Measurements from ENCODE around the gene C11orf91.
"Not testable (repeated sequence)": the region's sequence is repeated elsewhere in the genome, so short reads cannot be mapped to it uniquely, and the experiment has no call there.

C11orf91 gene

DNA sequence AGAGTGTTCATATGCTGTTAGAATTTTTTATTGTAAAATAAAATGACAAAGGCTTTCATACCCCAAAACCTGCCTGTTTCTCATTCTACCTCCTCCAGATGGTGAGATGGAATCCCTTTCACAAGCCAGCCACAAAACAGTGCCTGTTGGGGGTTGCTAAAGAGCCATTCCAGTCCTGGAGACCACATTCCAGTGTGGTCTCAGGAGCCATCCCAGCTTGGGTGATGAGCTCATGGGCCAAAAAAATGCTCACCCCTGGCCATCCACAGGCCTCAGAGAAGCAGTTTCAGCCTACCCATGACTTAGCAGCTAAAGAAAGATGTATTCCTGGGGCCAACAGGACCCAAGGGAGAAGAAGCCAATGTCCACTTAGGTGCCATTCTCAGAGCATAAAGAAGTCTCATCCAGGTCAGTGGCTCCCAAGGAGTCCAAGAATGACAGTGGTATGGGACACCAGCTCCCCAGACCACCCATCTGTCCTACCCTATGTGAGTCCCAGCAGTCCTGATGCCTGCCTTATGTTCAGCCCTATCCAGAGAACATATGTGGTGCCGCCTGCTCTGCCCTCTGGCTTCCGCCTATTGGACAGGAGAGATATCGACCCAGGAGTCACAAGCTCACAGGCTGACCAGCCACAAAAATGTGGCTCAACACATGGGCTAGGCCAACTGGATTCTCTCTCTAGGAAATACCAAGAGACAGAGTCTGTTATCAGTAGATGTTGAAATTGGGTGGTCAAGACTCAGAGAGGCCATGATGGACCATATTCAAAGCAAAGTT, 26.4 kb downstream of the C11orf91 start:
- Mint-ChIP-seq H3K36me3 (ENCODE audit: low read depth) (no peaks in the 10 kb centered on the region), H3K4me3 (no peak overlapping the region), H3K27me3 (peaks cover 40% of the 10 kb centered on the region), H3K27ac (no peak overlapping the region), H3K4me1 (ENCODE audit: low read depth) (no peaks in the 10 kb centered on the region), H3K9me3 (peaks cover 5% of the 10 kb centered on the region)

DNA sequence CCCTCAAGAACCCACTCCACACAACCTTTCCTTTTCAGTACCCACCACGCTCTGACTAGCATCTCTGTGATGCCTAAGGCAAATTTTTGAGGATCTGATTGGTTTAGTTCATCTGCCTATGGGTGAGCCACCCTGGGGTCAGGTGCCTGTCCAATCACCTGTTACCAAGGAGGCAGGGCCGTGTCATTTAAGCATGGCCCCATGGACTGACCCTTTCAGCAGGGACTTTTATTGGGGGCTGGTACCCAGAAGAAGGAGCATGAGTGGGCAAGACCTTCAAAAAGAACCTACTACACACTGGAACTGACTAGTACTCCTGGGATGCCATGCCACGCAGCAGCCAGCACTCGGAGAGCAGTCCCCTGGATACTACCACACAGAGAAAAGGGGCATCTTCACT, 28.4 kb downstream of the C11orf91 start:
- Mint-ChIP-seq H3K4me3 (no peak overlapping the region), H3K4me1 (ENCODE audit: low read depth) (no peaks in the 10 kb centered on the region), H3K27me3 (peaks cover 28% of the 10 kb centered on the region), H3K27ac (no peak overlapping the region), H3K36me3 (ENCODE audit: low read depth) (no peaks in the 10 kb centered on the region), H3K9me3 (peaks cover 2% of the 10 kb centered on the region)

DNA sequence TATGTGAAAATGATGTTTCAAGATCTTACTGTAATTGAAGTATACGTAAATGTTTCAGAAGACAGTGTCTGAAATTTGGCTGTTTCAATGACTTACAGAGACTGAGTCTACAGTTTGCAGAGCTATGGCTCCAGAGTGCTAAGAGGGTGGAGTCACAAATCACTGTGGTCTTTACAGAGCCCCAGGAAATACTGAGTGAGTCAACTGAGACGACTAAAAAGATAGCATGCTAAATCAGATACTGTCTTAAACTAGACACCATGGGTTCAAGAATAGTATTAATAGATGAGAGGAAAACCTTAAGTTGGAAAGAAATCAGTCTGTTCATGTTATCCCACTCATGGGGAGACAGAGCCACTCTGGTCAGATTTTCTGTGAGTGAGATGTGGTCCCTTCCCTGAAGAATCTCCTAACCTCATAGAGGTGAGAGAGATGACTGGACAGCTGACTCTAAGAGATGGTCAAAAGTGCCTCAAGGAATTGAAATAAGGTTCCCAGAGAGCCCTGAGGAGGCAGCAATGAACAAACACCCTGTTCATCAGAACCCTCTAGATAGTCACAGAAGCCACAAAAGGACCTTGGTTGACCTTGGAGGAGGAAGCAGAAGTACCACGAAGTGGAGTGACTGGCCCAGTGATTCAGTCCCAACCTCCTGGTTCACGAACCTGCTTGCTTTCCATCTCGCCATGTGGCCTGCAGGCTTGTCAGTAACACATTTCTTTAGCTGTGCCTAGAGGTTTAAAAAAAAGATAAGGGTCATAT, 30.2 kb downstream of the C11orf91 start:
- no peak overlapping the region for H3K27ac Mint-ChIP-seq
- H3K27me3 Mint-ChIP-seq: peaks cover 30% of the 10 kb centered on the region
- no peak overlapping the region for H3K4me3 Mint-ChIP-seq
- no peaks in the 10 kb centered on the region for H3K36me3 Mint-ChIP-seq (ENCODE audit: low read depth)
- H3K4me1 Mint-ChIP-seq (ENCODE audit: low read depth): no peaks in the 10 kb centered on the region
- H3K9me3 Mint-ChIP-seq: no peaks in the 10 kb centered on the region

DNA sequence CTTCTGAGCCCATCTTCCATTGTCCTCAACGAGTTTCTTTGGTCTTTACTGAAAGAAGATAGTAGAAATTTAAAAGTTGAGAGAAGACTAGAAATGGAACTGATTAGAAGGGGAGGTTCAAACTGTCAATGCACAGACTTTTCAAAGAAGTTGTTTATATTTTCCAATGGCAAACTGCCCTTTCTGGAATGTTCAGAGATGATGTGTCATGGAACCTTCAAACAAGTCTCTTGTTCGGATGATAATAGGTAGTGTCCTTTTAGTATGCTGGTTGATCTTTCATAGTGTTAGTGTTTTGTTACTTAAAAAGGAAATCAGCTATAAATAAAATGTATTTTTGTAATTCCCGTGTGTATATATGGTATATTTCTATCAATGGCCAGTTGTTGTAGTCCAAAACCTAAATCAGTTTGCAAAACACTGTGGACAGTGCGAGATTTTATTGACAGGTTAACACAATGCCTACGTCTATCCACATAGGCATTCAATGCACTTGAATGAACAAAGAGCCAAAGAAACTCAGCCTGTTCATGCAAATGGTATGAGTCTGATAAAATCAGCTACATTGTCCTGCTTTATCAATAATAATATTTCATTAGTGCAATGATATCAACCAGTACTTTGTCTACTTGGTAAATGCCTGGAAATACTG, 30.9 kb downstream of the C11orf91 start:
- Mint-ChIP-seq H3K4me3 (no peak overlapping the region), H3K9me3 (no peaks in the 10 kb centered on the region), H3K27ac (no peak overlapping the region), H3K36me3 (ENCODE audit: low read depth) (no peaks in the 10 kb centered on the region), H3K4me1 (ENCODE audit: low read depth) (no peaks in the 10 kb centered on the region), H3K27me3 (peaks cover 30% of the 10 kb centered on the region)

DNA sequence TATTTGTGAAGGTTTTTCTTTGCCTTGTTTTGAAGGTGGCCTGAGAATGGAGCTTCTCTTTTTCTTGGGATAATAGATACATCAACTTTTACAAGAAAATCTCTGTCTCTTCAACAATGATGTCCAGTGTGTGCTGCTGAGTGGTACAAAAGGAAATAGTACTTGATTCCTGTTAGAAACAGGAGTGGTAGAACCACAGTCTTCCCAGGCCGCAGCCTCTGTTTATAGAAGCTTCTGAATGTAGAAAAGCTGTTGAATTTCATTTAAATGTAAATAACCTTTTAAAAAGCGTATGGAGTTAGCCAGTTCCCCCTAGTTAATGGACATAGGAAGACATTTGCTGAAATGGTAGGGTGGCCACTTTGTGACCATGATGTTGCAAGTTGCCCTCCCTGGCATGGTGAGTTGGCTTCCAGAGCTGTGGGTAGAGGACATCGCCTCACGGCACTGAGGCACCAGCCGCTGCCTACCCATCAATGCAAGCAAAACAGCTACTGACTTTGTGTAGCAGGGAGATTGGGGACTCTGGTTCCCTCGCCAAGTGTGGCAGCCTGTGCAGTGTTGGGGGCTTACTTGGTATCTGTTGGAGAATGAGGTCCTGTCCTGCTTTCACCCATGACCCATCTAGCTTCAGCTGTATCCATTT, 31.6 kb downstream of the C11orf91 start:
- no peaks in the 10 kb centered on the region for H3K36me3 Mint-ChIP-seq (ENCODE audit: low read depth)
- no peak overlapping the region for H3K27ac Mint-ChIP-seq
- H3K27me3 Mint-ChIP-seq: peaks cover 30% of the 10 kb centered on the region
- no peak overlapping the region for H3K4me3 Mint-ChIP-seq
- no peaks in the 10 kb centered on the region for H3K9me3 Mint-ChIP-seq
- no peaks in the 10 kb centered on the region for H3K4me1 Mint-ChIP-seq (ENCODE audit: low read depth)

DNA sequence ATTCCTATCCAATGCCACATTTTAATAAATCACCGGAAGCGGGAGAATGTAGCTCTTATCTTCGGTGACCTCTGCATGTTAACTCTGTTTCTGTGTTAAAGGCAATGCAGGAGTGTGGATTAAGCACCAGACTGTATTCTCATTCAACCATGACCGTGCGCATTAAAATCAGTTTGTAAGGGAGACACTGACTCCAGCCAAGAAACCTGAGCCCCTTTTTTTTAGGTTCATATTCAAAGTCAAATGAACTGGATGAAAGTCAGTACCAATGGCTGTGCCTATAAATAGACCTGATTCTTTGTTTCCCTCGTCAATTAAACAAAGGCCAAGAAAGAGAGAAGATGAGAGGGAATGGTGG, 32.2 kb downstream of the C11orf91 start:
- no peaks in the 10 kb centered on the region for H3K36me3 Mint-ChIP-seq (ENCODE audit: low read depth)
- H3K27me3 Mint-ChIP-seq: peaks cover 30% of the 10 kb centered on the region
- H3K9me3 Mint-ChIP-seq: no peaks in the 10 kb centered on the region
- H3K4me1 Mint-ChIP-seq (ENCODE audit: low read depth): no peaks in the 10 kb centered on the region
- no peak overlapping the region for H3K27ac Mint-ChIP-seq
- no peak overlapping the region for H3K4me3 Mint-ChIP-seq

DNA sequence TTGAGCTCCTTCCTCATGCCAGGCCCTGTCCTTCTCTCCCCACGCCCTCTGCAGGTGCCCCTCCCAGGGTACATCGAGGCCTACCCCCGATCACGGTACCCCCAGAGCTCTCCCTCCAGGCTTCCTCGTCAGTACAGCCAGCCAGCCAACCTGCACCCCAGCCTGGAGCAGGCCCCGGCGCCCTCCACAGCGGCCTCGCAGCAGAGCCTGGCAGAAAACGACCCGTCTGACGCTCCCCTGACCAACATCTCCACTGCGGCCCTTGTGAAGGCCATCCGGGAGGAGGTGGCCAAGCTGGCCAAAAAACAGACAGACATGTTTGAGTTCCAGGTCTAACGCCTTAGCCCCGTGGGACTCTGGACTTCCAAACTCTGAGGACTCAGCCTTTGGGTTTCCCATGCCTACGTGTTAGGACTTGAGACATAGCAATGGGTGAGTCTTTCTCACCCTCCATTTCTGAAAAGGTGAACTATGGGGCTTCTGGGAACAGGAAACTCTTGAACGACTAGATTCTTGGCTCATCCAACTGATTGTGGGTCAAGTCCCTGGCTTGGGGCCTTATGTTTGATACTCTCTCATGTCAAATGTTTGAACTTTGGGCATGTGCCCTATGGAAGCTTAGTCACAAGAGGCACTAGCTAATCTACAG, 32.7 kb downstream of the C11orf91 start:
- H3K4me1 Mint-ChIP-seq (ENCODE audit: low read depth): no peaks in the 10 kb centered on the region
- no peak overlapping the region for H3K27ac Mint-ChIP-seq
- H3K4me3 Mint-ChIP-seq: no peak overlapping the region
- peaks cover 30% of the 10 kb centered on the region for H3K27me3 Mint-ChIP-seq
- no peaks in the 10 kb centered on the region for H3K9me3 Mint-ChIP-seq
- no peaks in the 10 kb centered on the region for H3K36me3 Mint-ChIP-seq (ENCODE audit: low read depth)

DNA sequence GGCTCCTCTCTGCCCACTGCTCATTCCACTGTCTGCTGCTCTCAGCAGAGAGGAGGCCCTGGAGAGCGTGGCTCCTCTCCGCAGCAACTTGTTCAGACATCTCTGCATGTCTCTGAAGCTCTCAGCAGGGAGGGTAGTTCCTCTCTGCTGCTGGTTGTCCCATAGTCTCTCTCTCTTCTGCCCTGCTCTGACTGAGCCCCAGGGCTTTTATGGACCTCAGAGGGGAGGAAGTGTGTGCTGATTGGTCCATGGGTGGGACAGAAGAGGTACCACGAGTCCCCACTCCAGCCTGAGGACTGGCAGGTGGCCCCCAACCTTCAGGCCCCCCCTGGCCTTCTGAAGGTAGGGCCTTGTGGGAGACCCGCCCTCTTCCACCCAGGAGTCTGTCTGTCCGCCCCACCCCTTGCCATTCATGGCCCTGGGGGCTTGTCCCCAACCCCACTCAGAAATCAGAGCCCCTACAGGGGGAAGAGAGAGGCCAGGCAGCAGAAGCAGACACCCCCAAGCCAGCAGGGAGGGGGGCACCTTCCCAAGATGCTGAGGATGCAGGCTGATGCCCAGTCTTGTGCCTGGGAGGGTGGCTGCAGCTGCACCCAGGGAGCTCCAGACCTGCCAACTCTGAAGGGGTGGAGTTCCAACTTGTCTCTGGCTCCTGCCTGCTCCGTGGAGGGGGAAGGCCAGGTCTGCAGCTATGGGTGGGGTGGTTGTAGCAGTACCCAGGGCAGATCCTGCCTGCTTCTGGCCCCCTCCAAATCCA, 35.1 kb downstream of the C11orf91 start:
- no peaks in the 10 kb centered on the region for H3K36me3 Mint-ChIP-seq (ENCODE audit: low read depth)
- no peak overlapping the region for H3K4me3 Mint-ChIP-seq
- no peaks in the 10 kb centered on the region for H3K9me3 Mint-ChIP-seq
- no peaks in the 10 kb centered on the region for H3K4me1 Mint-ChIP-seq (ENCODE audit: low read depth)
- no peak overlapping the region for H3K27ac Mint-ChIP-seq
- peaks cover 24% of the 10 kb centered on the region for H3K27me3 Mint-ChIP-seq

DNA sequence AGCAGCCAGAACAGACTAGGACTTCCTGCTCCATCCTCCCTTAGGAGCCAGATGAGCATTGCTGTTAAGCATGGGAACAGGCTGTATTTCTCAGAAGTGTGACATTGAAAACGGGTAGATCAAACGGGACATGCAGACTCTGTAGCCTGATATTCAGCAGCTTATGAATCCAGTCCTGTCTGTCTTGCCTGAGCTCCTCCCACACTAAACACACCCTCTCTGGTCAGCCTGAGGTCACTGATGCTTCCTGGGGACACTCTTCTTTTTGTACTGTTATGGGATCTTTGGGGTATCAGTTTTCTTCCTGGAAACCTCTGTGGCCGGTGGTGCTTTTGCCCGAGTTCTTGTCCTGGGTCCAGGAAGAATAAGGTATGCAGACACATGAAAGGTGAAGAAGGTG, 35.8 kb downstream of the C11orf91 start:
- no peak overlapping the region for H3K27ac Mint-ChIP-seq
- peaks cover 19% of the 10 kb centered on the region for H3K27me3 Mint-ChIP-seq
- no peaks in the 10 kb centered on the region for H3K4me1 Mint-ChIP-seq (ENCODE audit: low read depth)
- H3K4me3 Mint-ChIP-seq: no peak overlapping the region
- H3K9me3 Mint-ChIP-seq: no peaks in the 10 kb centered on the region
- no peaks in the 10 kb centered on the region for H3K36me3 Mint-ChIP-seq (ENCODE audit: low read depth)

DNA sequence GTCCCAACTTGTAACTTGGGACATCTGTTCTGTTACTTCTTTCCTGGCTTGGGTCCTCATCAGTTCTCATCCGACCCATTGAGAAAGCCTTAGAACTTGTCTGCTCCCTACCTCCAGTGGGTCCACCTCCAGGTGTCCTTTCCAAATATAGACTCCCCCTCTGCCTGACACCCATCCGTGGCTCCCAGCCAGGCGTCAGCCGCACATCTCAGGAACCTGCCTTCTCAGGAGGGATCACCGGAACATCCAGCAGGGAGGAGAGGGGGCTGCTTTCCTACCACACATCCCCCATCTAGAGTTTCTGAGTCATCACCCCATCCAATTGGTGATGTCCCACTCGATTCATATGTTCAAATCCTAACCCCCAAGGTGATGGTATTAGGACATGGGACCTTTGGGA, 36.5 kb downstream of the C11orf91 start:
- H3K27me3 Mint-ChIP-seq: peaks cover 16% of the 10 kb centered on the region
- no peak overlapping the region for H3K27ac Mint-ChIP-seq
- no peaks in the 10 kb centered on the region for H3K36me3 Mint-ChIP-seq (ENCODE audit: low read depth)

DNA sequence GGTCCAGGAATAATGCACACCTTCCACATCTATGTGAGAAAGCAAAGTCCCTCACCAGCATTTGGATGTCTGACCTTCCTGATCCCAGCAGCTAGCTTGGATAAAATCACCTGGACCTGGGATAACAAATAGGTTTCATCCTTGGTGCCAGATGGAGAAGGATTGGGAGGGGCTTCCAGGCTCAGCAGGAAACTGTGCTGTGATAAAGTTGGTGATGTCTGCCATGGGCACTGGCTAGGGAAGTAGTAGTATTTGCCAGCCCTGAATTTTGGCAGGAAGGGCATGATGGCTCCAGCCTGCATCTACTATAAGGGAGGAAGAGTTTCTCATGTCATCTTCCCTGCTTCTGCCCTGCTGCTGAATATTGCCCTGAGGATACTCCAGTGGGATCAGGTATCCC, 37.5 kb downstream of the C11orf91 start:
- Mint-ChIP-seq H3K9me3 (no peaks in the 10 kb centered on the region), H3K27ac (no peak overlapping the region), H3K27me3 (peaks cover 10% of the 10 kb centered on the region), H3K4me3 (no peak overlapping the region), H3K4me1 (ENCODE audit: low read depth) (no peaks in the 10 kb centered on the region), H3K36me3 (ENCODE audit: low read depth) (no peaks in the 10 kb centered on the region)

More for the DNA sequence above, 36.5 kb downstream of the C11orf91 start:
- Mint-ChIP-seq H3K4me1 (ENCODE audit: low read depth) (no peaks in the 10 kb centered on the region), H3K4me3 (no peak overlapping the region), H3K9me3 (no peaks in the 10 kb centered on the region)

DNA sequence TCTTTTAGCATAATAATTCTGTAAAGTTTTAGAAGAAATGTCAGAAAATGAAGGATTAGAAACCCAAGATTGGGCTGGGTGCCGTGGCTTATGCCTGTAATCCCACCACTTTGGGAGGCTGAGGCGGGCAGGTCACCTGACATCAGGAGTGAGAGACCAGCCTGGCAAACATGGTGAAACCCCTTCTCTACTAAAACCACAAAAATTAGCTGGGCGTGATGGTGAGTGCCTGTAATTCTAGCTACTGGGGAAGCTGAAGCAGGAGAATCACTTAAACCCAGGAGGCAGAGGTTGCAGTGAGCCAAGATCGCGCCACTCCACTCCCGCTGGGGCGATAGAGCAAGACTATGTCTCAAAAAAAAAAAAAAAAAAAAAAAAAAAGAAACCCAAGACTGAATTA, 39.1 kb downstream of the C11orf91 start:
- not testable (repeated sequence) for H3K27me3 Mint-ChIP-seq; H3K9me3 Mint-ChIP-seq; H3K4me3 Mint-ChIP-seq; H3K36me3 Mint-ChIP-seq (ENCODE audit: low read depth); H3K27ac Mint-ChIP-seq; H3K4me1 Mint-ChIP-seq (ENCODE audit: low read depth)

DNA sequence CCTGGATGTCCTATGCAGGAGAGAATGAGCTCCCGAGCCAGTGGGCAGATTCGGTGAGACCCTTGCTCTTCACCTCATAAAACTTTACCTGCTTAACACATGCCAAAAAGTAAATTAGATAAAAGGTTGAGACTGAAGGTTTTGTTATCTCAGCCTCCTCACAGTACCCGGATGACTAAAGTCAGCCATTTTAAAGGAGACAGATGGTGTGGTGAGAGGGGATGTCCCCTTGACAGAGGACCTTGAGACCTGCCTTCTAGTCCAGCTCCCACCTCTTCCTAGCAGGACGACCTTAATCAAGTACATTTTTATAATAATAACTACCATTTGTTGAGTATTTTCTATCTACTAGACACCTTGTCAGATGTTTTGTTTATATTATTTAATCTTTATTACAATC, 39.7 kb downstream of the C11orf91 start:
- Mint-ChIP-seq H3K36me3 (ENCODE audit: low read depth) (no peaks in the 10 kb centered on the region), H3K4me3 (no peak overlapping the region), H3K9me3 (no peaks in the 10 kb centered on the region), H3K27me3 (peaks cover 3% of the 10 kb centered on the region), H3K4me1 (ENCODE audit: low read depth) (no peaks in the 10 kb centered on the region), H3K27ac (no peak overlapping the region)
